GM18907 (cell line): ENCODE measurements around the gene ADAMTS9.

Source experiments
- ATAC-seq: cut with Tn5 transposase; IDR thresholded peaks from one replicate; pipeline ENCODE4 v1.9.1; 2021; ENCODE audit warnings: mild to moderate bottlenecking, moderate library complexity; ENCODE audit not compliant: unreplicated experiment

Gene ADAMTS9

GRCh38 chr3:64658001-64658400, 29.8 kb downstream of the ADAMTS9 start:
- no peak for ATAC-seq

- no peak for ATAC-seq
These were observed 31.3 kb downstream of the ADAMTS9 start for GRCh38 chr3:64656544-64656943.

- ATAC-seq = no peak
These were observed 32.6 kb downstream of the ADAMTS9 start for GRCh38 chr3:64655160-64655559.

- ATAC-seq = no peak
These were observed 33.8 kb downstream of the ADAMTS9 start for GRCh38 chr3:64654013-64654412.

GRCh38 chr3:64653101-64653500, 34.7 kb downstream of the ADAMTS9 start:
- ATAC-seq = no peak

GRCh38 chr3:64651741-64652241, 36.0 kb downstream of the ADAMTS9 start:
- ATAC-seq = no peak

- no peak for ATAC-seq
These were observed 36.5 kb downstream of the ADAMTS9 start for GRCh38 chr3:64651303-64651702.

- no peak for ATAC-seq
These were observed 37.1 kb downstream of the ADAMTS9 start for GRCh38 chr3:64650715-64651114.

GRCh38 chr3:64650096-64650622, 37.6 kb downstream of the ADAMTS9 start:
- ATAC-seq = no peak

GRCh38 chr3:64648927-64649906, 38.6 kb downstream of the ADAMTS9 start:
- no peak for ATAC-seq

GRCh38 chr3:64647825-64648224, 40.0 kb downstream of the ADAMTS9 start:
- ATAC-seq = no peak

- no peak for ATAC-seq
These were observed 42.6 kb downstream of the ADAMTS9 start for GRCh38 chr3:64645243-64645642.

GRCh38 chr3:64644483-64644882, 43.3 kb downstream of the ADAMTS9 start:
- ATAC-seq = no peak

GRCh38 chr3:64642327-64643151, 45.3 kb downstream of the ADAMTS9 start:
- no peak for ATAC-seq

GRCh38 chr3:64638981-64639481, 48.8 kb downstream of the ADAMTS9 start:
- ATAC-seq = no peak

GRCh38 chr3:64638511-64638910, 49.3 kb downstream of the ADAMTS9 start:
- ATAC-seq = no peak

GRCh38 chr3:64634417-64634816, 53.4 kb downstream of the ADAMTS9 start:
- ATAC-seq = no peak

- no peak for ATAC-seq
These were observed 55.8 kb downstream of the ADAMTS9 start for GRCh38 chr3:64631951-64632350.

- no peak for ATAC-seq
These were observed 60.1 kb downstream of the ADAMTS9 start for GRCh38 chr3:64627471-64628321.

GRCh38 chr3:64627042-64627441, 60.8 kb downstream of the ADAMTS9 start:
- ATAC-seq = no peak
